Measurements from ENCODE around the gene TMEM141.
"Not testable (repeated sequence)": the region's sequence is repeated elsewhere in the genome, so short reads cannot be mapped to it uniquely, and the experiment has no call there.

The TMEM141 gene

DNA sequence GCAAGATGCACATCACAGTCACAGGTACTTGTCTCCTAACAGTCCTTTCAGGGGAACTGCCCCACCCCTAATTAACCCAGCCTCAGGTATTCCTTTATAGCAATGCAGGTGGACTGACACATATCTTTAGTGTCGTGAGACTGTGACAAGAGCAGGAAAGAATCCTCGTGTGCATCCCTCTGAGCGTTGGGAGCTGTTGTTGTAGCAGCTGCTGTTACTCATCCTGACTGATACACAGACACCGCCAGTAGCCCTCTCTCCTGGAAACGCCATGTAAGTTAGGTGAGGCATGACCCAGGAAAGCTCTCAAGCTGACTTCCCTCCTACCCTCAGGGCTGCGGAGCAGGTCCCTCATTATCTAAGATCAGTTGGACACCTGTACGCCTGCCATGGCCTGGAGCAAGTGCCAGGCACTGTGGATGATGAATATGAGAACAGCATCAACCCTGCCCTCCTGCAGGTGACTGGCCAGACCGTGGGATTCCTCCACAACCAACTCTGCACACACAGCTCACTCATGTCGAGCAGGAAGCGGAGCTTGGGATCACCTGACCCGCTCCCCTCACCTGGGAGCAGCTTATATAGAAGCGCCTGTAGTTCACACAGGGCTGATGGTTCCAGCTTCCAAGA, 16.6 kb upstream of the TMEM141 start:
- DNase-seq = no peak

DNA sequence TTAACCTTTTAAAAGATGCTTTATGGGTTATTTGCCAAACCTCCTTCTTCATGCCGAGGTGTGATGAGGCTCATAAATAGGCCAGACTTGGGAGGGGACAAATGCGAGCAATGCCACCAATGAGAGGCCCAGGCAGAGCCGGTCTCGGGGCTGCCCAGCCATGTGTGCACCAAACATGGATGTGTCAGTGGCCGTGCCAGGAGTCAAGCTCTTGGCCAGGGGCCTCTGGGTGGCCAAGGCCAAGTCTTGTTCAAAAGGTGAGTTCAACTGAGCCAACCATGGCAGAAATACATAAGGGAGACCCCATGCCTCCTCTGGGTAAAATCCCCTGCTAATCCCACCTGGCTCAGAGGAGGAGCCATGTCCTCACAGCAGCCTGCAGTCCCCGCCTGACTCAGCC, 16.0 kb upstream of the TMEM141 start:
- no peak for DNase-seq

DNA sequence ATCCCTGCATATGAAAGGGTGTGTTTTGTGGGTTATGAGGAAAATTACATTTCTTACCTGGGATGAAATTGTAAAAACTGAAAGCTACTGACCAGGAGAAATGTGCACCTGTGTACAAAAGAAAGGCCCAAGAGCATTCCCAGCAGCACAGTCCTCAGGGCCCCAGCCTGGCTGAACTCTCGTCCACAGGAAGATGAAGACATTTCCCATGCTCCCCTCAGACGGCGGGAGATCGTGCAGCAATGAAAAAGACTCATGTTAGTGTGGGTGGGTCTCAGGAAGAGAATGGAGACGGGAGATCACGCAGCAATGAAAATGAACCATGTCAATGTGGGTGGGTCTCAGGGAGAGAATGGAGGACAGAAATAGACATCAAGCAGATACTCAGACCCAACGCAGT, 14.2 kb upstream of the TMEM141 start:
- no peak for DNase-seq

DNA sequence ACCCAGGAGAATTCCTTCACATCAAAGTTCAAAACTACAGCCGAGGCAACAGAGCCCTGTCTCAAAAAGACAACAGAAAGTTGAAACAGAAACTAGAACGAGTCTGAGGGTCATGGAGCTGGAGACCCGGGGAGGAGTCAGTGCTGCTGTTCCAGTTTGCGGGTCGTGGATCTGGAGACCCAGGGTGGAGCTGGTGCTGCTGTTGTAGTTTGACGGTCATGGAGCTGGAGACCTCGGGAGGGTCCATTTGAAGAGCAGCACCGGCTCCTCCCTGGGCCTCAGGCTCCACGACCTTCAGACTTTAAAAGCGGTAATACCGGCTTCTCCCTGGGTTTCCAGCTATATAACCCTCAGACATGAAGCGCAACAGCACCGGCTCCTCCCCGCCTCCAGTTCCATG, 13.8 kb upstream of the TMEM141 start:
- no peak for DNase-seq

DNA sequence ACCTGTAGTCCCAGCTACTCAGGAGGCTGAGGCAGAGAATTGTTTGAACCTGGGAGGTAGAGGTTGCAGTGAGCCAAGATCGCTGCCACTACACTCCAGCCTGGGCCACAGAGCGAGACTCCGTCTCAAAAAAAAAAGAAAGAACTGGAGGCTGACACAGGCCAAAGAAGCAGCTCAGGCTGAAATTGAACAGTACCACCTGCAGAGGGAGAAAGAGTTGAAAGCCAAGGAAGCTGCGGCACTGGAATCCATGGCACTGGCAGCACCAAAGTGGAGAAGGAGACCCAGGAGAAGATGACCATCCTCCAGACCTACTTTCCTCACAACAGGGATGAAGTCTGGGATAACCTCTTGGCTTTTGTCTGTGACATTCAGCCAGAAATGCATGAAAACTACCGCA, 11.3 kb upstream of the TMEM141 start:
- no peak for DNase-seq

DNA sequence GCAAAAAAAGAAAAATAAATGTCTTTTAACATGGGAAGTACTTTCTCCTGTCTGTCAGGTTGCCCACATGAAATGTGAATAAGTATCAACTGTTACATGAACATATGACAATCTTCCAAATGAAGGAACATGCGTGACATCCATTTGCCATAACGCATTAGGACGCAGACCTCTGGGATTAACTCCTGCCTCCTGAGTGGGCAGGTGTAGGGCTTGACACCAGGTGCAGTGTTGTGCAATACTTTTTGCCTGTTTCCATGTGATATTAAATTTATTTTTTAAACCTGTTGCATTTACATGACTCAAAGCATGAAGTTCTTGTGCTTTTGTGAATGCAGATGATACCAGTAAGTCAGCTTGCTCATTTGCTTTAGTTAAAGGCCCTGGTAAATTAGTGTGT, 8.7 kb upstream of the TMEM141 start:
- DNase-seq = no peak

DNA sequence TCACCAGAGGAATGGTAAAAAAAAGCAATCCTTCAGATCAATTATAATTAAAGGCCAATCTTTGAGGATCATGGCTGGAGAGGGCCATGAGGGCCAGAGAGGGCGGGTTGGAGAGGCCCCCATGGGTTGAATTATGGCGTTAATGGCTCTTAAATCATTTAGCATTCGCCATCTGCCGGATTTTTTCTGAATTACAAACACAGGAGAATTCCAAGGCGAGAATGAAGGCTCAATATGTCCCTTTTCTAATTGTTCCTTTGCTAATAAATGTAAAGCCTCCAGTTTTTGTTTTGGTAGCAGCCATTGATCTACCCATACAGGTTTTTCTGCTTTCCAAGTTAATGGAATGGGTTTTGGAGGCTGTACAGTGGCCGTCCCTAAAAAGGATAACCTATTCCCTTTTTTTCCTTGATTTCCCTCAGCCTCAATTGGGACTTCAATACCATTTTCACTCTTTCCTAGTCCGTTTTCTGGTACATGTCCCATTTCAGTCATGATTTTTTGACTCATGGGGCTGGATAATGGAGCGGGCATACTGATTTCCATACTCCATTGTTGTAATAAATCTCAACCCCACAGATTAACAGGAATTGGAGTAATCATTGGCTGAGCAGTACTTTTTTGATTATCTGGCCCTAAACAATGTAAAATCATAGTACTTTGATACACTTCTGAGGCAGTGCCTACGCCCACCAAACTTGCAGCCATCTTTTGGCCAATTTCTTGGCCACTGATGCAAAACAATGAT, 6.7 kb upstream of the TMEM141 start:
- DNase-seq = peak; percentile 41

DNA sequence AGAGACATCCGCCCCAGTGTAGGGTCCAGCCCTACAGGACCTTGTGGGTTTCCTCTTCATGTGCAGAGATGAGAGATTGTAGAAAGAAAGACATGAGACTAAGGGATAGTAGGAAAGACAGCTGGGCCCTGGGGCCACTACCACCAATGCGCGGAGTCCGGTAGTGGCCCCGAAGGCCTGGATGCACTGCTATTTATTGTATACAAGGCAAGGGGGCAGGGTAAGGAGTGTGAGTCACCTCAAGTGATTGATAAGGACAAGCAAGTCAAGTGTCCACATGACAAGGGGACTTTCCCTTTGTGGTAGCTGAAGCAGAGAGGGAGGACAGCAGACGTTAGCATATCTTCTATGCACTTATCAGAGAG, 6.2 kb upstream of the TMEM141 start:
- DNase-seq = peak; percentile 49

DNA sequence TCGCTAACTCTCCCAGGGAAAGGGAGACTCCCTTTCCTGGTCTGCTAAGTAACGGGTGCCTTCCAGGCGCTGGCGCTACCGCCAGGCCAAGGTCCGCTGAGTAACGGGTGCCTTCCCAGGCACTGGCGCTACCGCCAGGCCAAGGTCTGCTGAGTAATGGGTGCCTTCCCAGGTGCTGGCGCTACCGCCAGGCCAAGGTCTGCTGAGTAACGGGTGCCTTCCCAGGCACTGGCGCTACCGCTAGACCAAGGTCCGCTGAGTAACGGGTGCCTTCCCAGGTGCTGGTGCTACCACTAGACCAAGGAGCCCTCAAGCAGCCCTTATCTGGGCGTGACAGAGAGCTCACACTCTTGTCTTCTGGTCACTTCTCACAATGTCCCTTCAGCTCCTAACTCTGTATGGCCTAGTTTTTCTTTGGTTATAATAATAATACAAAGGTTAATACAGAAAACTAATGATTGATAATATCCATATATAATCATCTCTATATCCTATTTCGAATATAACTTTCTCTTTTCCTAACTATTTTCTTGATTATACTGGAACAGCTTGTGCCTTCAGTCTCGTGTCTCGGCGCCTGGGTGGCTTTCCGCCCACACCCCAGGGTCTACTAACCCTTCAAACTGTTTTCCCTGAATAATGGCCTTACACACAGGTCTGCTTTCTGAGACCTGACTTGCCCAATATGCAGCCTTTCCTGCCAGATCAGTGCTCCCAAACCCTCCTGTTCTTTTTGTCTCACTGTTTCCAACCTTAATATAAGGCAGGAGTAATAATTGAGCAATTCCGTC, 5.4 kb upstream of the TMEM141 start:
- DNase-seq = not testable (repeated sequence)

DNA sequence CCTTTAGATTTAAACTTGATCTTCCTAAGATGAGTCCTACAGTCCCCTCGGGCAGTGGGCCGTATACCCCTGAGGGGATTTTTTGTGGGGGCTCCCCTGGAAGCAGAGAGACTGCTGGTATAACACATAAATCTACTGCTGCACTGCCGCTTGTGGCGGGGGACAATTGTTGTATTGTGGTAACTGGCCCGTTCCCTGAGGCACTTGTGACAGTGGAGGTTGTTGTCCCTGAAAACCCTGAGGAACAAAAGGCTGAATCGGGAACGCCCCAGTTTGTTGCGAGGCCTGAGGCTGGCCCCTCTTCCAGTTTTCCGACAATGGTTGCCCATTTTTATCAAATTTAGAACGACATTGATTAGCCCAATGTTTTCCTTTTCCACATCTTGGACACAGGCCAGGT, 4.7 kb upstream of the TMEM141 start:
- DNase-seq = no peak

DNA sequence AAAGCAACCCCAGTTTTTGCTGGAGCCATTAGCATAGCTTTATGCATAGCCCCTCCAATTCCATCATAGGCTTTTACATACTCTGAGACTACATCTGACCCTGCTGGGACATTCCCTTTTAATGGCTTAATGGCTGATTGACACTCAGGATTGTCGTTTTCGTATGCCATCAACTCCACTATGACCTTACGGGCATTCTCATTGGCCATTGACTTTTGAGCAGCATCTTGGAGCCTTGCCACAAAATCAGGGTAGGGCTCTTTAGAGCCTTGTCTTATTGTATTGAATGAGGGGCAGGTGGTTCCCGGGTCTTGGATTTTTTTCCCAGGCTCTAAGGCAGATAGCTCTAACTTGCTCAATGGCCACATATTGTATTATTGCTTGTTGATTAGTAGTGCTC, 4.2 kb upstream of the TMEM141 start:
- DNase-seq = not testable (repeated sequence)

DNA sequence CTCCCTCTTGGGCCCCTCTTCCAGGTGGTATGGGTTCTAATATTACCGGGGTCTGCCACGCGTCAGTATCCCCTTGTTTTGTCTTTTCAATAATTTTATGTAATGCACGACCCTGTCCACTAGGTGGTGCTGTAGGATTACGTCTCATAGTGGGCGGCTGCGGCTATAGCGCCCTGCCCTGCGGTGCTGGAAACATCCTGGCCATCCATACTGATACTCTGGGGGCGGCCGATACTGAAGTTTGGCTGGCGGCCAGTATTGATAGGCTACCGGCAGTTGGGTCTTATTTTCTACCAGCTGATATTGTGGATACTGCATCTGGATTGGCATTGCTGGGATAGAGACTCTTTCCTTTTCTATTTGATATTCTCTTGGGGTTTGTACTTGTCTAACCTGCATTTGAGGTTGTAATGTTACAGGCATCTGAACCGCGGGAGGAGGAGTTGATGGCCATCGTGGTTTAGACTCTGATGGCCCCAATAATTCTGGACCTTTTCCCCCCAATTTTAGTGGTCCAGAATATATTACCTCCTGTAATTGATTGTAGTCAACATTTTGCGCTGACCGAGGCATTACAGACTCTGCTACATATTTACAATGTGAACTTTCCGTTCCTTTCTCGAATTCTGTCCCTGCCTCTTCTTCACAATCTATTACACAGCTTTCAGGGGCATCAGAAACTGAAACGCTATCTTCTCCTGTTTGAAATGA, 3.3 kb upstream of the TMEM141 start:
- peak; percentile 90 for DNase-seq

DNA sequence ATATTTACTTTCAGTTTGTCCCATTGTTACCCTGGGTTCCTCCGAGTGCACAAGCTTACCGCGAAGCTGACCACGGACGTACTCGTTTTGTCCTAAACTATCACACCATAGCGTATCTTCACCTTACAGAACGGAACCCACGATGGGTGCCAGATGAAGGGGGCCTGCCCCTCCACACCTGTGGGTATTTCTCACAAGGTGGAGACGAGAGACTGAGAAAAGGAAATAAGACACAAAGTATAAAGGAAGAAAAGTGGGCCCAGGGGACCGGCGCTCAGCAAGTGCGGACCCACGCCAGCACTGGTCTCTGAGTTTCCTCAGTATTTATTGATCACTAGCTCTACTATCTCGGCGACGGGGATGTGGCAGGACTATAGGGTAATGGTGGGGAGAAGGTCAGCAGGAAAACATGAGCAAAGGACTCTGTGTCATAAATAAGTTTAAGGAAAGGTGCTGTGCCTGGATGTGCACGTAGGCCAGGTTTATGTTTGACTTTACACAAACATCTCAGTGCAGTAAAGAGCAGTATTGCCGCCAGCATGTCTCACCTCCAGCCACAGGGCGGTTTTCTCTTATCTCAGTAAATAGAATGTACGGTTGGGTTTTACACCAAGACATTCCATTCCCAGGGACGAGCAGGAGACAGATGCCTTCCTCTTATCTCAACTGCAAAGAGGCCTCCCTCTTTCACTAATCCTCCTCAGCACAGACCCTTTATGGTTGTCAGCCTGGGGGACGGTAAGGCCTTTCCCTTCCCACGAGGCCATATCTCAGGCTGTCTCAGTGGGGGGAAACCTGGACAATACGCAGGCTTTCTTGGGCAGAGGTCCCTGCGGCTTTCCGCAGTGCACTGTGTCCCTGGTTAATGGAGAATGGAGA, 2.3 kb upstream of the TMEM141 start:
- DNase-seq = not testable (repeated sequence)

DNA sequence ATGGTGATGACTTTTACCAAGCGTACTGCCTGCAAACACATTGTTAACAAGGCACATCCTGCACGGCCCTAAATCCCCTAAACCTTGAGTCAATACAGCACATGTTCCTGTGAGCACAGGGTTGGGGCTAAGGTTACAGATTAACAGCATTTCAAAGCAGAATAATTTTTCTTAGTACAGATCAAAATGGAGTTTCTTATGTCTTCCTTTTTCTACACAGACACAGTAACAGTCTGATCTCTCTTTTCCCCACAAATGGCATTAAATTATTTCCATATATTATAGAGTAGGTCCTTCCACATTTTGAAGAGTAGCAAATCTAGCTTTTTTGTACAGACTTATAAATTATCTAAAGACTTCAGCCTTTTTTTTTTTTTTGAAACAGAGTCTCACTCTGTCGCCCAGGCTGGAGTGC, 1.6 kb upstream of the TMEM141 start:
- DNase-seq = no peak

DNA sequence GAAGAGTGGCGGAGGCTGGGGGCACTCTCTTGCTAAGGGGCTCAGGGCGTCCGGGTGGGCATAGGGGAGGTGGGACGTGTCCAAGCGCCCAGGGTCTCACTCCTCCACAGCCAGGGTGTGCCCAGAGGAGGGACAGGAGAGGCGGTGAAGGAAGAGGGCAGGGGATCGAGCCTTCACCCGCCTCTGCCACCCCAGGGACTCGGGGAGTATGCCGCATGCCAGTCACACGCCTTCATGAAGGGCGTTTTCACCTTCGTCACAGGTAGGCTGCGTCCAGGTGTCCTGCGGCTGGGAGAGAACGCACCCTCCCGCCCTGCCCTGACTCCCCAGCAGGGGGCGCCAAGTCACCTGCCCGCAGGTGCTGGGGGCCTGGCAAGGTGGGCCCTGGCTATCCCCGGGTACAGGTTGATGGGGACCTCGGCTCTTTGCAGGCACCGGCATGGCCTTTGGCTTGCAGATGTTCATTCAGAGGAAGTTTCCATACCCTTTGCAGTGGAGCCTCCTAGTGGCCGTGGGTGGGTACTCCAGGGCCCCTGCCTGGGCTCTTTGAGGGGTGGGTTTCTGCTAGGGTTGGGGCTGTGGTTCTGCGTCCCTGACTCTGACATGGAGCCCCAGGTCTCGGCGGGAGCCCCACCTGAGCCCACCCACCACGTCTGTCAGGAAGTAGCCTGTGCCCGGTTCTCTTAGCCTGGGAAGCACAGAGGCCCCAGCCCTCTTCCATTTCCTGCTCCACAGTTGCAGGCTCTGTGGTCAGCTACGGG, 552 bp downstream of the TMEM141 start:
- DNase-seq = peak; percentile 78

DNA sequence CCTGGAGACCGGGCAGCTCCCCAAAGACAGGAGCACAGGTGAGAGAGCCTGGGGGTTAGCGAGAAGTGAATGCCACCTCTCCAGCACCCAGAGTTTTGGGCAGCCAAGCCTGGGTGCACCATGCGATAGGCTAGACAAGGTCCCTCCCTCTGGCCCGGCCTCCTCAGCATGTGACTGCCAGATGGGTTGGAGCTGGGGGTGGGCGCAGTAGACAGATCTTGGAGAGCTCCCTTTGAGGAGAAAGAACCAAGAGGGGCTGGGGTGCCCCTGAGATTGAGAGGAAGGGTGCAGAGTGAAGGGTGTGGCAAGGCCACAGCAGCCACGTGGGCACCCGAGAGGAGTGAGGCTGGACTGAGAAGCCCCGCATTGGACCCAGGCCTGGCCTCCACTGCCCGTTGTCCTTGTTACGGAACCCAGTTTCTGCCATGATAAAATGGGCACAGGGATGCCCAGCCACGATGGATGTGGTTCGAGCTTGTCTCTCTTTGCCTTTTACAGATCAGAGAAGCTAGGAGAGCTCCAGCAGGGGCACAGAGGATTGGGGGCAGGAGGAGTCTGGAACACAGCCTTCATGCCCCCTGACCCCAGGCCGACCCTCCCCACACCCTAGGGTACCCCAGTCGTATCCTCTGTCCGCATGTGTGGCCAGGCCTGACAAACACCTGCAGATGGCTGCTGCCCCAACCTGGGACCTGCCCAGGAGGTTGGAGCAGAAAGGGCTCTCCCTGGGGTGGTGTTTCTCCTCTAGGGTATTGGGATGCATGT, 1.4 kb downstream of the TMEM141 start:
- no peak for DNase-seq

DNA sequence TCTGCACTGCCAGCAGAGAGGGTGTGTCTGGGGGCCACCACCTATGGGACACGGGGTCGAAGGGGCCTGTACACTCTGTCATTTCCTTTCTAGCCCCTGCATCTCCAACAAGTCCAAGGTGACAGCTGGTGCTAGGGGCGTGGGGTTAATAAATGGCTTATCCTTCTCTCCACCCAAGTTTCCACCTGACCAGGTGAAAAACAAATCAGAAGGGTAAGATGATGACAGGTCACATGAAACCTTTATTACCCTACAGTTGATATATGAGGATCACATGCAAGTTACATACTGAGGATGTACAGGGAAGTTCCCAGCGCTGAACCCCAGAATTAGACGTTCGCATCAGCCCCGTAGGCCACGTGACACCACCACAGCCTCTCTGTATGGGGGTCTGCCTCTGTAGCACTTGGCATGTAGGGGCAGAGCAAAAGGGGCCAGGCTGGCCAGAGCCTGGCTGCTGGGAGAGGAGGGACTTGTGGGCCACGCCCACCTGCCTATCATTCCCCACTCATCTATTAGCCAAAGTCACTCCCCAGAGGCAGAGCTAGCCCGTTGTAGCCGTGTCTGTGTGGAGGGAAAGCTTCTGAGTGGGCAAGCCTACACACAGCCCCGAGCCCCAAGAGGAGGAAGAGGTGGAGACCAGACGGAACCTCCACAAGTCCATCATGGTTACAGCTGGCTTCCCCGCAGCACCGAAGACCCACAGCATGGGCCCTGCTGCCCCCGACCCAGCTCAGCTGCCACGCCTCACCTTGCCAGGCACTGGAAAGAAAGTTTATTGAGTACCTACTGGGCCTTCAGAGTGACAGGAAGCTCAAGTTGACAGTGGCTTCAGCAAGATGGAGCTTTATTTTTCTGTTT, 2.2 kb downstream of the TMEM141 start:
- DNase-seq = no peak

DNA sequence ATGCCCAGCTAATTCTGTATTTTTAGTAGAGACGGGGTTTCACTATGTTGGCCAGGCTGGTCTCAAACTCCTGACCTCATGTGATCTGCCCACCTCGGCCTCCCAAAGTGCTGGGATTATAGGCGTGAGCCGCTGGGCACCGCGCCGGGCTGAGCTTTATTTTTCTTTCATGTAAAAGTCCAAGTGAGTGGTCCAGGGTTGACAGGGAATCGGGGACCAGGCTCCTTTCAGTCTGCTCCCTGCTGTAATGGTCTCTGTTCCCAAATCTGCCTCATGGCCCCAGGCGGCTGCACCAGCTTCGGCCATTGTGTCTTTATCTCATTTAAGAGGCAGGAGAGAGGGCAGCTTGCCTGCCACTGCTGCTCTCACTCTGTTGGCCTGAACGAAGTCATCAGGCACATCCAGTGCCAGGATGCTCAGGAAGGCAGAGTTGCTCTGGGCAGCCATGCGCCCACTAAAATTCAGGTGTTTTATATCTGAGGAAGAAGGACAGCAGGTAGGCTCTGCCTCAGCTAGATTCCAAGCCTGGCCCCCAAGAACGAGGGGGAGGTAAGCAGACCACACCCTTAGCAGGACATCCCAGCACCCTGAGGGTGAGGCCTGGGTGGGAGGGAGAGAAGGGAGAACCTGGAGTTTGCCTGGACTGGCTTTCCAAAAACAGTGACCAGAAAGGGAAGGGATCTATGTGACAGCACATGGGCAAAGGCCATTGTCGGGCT, 3.3 kb downstream of the TMEM141 start:
- no peak for DNase-seq

DNA sequence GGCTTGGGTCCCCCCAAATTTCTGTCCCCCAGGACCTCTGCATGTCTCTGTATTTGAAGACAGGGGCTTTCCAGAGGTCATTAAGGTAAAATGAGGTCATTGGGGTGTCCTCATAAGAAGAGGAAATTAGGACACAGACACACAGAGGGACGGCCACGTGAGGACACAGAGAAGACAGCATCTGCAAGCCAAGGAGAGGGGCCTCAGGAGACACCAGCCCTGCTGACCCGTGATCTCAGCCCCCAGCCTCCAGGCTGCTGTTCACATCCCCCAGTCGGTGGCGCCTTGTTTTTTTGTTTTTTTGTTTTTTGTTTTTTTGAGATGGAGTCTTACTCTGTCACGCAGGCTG, 3.8 kb downstream of the TMEM141 start:
- DNase-seq = no peak

All from activated CD4-positive, alpha-beta T cell treated with anti-CD3 and anti-CD28 coated beads, Interleukin-2, Interleukin-6, amounts not matched to agents 100 ng/mL and 50 ng/mL, durations not matched to agents 16 hours and 8 hours (primary cell).